Omental fat pad (tissue), 4 donors: ENCODE measurements around the gene CIZ1. TPM values are rescaled to one million over a fixed set of nuclear protein-coding genes. Genes with fewer than 3 reads are reported as not detected.
A peak's percentile ranks its signal among the peaks of the same experiment; 100 is the strongest.
"Not testable (repeated sequence)": the region's sequence is repeated elsewhere in the genome, so short reads cannot be mapped to it uniquely, and the experiment has no call there.

Experiments
- ATAC-seq: fragments of 150-250 bp; one replicate; pipeline ENCODE4 v1.9.1; 2016; ENCODE audit warnings: mild to moderate bottlenecking, moderate library complexity; ENCODE audit not compliant: low FRiP score
- DNase-seq: peaks from one replicate; pipeline ENCODE4 v3.0.0-alpha.2; 2019; ENCODE audit warnings: low spot score
- total RNA-seq, 4 donors: library from RNA; depleted of rRNA; stranded (reverse); fragments of >200 nt; gene quantifications; one replicate each; pipeline ENCODE4 v1.1.0, GENCODE V29; 2016
- TF ChIP-seq, protein P1 (sequence below), 3 donors: fragments of 450-650 bp; IDR thresholded peaks; one replicate each; pipeline ENCODE4 v1.5.1; 2016 to 2017; ENCODE audit warnings: antibody characterized with exemption in 3 of 3, mild to moderate bottlenecking in 3 of 3, moderate library complexity in 2 of 3

The CIZ1 gene, protein sequence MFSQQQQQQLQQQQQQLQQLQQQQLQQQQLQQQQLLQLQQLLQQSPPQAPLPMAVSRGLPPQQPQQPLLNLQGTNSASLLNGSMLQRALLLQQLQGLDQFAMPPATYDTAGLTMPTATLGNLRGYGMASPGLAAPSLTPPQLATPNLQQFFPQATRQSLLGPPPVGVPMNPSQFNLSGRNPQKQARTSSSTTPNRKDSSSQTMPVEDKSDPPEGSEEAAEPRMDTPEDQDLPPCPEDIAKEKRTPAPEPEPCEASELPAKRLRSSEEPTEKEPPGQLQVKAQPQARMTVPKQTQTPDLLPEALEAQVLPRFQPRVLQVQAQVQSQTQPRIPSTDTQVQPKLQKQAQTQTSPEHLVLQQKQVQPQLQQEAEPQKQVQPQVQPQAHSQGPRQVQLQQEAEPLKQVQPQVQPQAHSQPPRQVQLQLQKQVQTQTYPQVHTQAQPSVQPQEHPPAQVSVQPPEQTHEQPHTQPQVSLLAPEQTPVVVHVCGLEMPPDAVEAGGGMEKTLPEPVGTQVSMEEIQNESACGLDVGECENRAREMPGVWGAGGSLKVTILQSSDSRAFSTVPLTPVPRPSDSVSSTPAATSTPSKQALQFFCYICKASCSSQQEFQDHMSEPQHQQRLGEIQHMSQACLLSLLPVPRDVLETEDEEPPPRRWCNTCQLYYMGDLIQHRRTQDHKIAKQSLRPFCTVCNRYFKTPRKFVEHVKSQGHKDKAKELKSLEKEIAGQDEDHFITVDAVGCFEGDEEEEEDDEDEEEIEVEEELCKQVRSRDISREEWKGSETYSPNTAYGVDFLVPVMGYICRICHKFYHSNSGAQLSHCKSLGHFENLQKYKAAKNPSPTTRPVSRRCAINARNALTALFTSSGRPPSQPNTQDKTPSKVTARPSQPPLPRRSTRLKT
- 10 to 100 TPM; 40.1 to 70.1 (median 52.5) TPM for total RNA-seq

DNA sequence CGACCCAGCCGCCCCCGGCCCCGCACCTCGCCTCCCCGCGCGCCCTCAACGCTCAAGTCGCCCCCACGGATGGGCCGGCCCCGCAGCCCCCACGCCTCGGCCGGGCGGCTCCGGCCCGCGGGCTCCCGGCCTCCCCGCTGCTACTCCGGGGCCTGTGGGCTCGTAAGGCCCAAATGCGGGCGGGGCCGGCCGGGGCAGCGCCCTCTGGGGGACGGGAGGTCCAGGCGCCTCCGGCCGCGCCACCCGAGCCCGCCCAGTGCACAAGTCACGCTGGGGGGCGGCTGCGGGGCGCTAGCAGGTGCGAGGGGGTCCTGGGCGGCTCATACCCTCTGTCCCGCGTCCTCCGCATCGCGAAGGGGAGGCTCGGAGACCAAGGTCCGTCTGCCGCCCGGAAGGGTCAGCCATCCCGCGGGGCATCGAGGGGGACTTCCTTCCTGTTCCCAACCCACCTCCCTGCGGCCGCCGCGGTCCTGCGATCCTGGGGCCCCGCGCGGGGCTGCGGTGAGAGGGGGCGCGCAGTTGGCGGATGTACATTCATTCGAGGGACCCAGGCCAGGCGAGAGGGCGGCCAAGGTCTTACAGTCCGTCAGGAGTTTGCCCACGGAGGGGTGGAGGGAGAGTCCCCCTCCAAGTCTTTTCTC, at the start of gene CIZ1:
Gene CIZ1, minus strand, starts transcription at position 167 of the 641 bp plus-strand sequence. CDS start 715 bp downstream, outside the sequence.
- DNase-seq (no peak), ATAC-seq (peak; percentile 94)
- TF ChIP-seq, protein P1, sequence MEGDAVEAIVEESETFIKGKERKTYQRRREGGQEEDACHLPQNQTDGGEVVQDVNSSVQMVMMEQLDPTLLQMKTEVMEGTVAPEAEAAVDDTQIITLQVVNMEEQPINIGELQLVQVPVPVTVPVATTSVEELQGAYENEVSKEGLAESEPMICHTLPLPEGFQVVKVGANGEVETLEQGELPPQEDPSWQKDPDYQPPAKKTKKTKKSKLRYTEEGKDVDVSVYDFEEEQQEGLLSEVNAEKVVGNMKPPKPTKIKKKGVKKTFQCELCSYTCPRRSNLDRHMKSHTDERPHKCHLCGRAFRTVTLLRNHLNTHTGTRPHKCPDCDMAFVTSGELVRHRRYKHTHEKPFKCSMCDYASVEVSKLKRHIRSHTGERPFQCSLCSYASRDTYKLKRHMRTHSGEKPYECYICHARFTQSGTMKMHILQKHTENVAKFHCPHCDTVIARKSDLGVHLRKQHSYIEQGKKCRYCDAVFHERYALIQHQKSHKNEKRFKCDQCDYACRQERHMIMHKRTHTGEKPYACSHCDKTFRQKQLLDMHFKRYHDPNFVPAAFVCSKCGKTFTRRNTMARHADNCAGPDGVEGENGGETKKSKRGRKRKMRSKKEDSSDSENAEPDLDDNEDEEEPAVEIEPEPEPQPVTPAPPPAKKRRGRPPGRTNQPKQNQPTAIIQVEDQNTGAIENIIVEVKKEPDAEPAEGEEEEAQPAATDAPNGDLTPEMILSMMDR (IDR thresholded peaks at IDR 0.05), result peak in 2 of 3 donors; percentile 42 to 72

DNA sequence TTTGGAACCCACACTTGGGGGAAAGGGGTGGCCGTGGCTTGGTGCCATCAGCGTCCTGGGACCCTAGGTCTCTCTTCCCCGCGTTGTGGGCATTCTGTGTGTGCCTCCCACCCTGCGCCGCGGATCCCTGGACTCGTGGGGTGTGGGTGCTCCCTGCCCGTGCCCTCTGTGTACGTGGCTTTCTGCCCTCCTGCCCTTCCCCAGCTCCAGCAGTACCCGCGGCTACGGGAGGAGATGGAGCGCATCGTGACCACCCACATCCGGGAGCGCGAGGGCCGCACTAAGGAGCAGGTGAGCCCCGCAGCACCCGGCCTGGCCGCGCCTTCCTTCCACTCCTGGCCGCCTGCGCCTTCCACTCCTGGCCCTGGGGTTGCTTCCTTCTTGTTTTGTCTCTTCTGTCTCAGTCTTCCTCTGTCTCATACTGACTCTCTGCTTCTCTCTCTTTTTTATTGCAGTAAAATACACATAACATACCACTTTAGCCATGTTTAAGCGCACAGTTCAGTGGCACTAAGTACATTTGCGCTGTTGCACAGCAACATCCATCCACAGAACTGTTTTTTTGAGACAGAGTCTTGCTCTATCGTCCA, 42.5 kb upstream of the CIZ1 start:
- ATAC-seq, result no peak
- TF ChIP-seq, protein P1 (IDR thresholded peaks at IDR 0.05), result no peak
- no peak for DNase-seq

DNA sequence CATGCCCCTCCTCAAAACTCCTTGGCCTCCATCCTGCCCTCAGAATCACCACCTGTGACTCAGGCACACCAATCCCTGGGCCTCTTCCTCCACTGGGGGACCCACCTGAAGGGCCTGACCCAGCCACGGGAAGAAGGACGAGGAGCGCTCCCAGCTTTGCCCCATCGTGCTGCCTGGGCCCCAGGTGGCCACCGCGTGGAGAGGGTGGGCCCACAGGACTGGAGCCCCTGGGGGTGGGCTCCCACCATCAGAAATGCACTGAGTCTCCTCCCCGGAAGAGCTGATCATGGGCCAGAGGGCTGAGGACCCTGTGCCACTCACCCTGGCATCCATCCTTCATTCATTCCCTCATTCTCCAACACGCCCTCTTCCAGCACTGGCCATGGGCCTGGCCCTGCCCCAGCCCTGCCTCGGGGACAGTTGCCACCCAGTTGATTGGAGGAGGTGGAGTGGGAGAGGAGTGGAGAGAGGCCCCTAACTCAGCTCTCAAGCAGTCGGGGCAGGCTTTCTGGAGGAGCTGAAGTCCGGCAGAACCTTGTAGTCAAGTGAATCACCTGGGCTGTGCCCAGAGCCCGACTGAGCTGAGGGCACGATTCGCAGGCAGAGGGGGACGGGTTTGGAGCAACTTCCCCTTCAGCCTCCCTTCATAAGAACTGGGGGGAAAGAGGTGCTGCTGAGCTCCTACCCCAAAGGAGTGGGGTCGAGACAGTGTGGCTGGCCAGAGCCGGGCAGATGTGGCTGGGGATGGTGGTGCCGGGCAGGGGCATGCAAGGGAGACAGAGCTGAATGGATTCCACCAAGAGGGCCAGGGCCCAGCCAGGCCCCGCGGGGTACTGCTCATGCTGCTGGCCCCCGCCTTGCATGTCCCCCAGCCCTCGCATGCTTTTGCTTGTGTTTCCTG, 41.4 kb upstream of the CIZ1 start:
- TF ChIP-seq, protein P1 (IDR thresholded peaks at IDR 0.05), result no peak
- no peak for DNase-seq
- peak; percentile 41 for ATAC-seq

DNA sequence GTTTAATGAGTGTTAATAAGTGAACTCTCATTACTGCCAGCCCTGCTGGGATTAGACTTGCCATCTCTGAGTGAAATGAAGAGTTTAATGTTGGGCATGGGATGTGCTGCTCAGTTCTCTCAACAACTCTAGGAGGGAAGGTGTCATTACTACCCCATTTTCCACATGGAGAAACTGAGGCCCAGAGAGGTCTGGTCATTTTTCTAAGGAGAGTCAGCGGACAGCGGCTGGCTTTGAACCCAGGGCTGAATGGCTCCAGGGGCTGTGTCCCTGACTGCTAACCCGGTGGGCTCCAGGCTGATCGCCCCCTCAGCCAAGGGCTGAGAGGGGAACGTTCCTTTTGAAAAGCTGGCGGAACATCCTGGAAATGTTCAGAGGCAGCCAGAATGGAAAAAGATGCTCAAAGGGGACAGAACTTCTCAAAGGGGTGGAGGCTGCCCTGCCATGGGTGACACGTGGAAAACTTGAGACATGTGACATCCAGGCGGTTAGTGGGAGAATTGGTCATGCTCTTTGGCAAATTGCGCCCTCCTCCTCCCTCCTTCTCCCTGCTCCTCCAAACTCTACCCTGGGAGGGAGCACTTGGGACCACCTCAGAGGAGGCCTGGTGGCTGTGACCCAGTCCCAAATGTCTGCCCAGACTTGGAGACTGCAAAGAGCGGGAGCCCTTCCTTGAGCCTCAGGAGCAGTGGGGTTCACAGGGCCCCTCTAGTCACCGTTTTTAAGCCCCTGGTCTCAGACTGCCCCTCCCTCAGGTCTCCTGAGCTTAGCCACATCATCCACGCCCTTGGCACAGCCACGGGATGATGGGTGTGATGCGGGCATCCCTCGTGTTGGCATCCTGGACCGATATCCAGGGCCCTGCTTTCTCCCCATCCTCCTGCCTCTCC, 40.5 kb upstream of the CIZ1 start:
- TF ChIP-seq, protein P1 (IDR thresholded peaks at IDR 0.05), result no peak
- DNase-seq, result no peak
- ATAC-seq, result no peak

DNA sequence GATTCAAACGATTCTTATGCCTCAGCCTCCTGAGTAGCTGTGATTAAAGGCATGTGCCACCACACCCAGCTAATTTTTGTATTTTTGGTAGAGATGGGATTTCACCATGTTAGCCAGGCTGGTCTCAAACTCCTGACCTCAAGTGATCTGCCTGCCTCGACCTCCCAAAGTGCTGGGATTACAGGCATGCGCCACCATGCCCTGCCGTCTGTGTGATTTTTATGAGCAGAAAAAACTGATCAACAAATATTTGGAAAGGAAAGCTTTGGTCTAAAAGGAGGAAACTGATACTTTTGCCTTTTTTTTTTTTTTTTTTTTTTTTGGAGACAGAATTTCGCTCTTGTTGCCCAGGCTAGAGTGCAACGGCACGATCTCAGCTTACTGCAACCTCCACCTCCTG, 39.5 kb upstream of the CIZ1 start:
- DNase-seq, ATAC-seq: not testable (repeated sequence)

DNA sequence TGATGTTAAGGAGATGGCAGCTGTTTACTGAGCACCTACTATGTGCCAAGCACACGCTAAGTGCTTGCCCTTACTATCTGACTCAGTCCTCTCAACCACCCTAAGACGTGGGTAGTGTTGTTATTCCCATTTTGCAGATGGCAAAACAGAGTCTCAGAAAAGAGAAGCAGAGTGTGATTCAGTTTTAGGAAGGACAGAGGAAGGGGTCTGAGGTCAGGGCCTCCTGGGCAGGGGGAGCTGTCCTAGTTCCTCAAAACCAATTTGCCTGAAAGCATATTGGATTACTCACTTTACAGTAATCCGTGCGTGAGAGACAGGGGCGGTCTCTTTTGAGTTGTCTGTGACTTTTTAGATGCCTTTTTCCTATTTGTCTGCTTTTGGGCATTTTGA, 35.0 kb upstream of the CIZ1 start:
- ATAC-seq (no peak), DNase-seq (no peak)
- TF ChIP-seq, protein P1 (IDR thresholded peaks at IDR 0.05), result no peak
